GM23338 (cell line): ENCODE data around the gene EP300.

Source experiments
- CREB1 ChIP-seq: fragments of 250-450 bp; sonication (Bioruptor Pico); IDR thresholded peaks from 2 replicates; pipeline ENCODE4 v1.5.0; 2020; ENCODE audit warnings: low read depth, mild to moderate bottlenecking, moderate library complexity
- CTCF ChIP-seq, 2 experiments: fragments of 200-600 bp in 1 of 2; sonication (generic) in 1 of 2; conservative IDR thresholded peaks; 2 replicates each; pipeline versions ENCODE4 v1.5.1 to v1.6.1; 2016 to 2017; ENCODE audit warnings: antibody characterized with exemption in 2 of 2, low read depth in 2 of 2, mild to moderate bottlenecking in 2 of 2, moderate library complexity in 1 of 2
- ETS1 ChIP-seq: IDR thresholded peaks from 2 replicates; pipeline ENCODE4 v1.6.1; 2016; ENCODE audit warnings: antibody characterized with exemption
- EZH2 ChIP-seq: fragments of 200-600 bp; sonication (generic); IDR thresholded peaks from one replicate; pipeline ENCODE4 v1.8.0; 2017; ENCODE audit warnings: antibody characterized with exemption, mild to moderate bottlenecking, low read depth; ENCODE audit not compliant: unreplicated experiment
- EZH2phosphoT487 ChIP-seq: fragments of 200-600 bp; sonication (generic); IDR thresholded peaks from one replicate; pipeline ENCODE4 v1.8.1; 2018; ENCODE audit warnings: antibody characterized with exemption; ENCODE audit not compliant: unreplicated experiment
- JUNB ChIP-seq: IDR thresholded peaks from one replicate; pipeline ENCODE4 v1.6.1; 2016; ENCODE audit warnings: antibody characterized with exemption; ENCODE audit not compliant: unreplicated experiment
- POLR2AphosphoS5 ChIP-seq: IDR thresholded peaks from 2 replicates; pipeline ENCODE4 v1.6.1; 2016; ENCODE audit warnings: antibody characterized with exemption, low read depth
- REST ChIP-seq: IDR thresholded peaks from one replicate; pipeline ENCODE4 v1.6.1; 2018; ENCODE audit warnings: antibody characterized with exemption; ENCODE audit not compliant: unreplicated experiment
- STAT1 ChIP-seq: IDR thresholded peaks from one replicate; pipeline ENCODE4 v1.6.1; 2016; ENCODE audit warnings: antibody characterized with exemption; ENCODE audit not compliant: unreplicated experiment
- ZNF331 ChIP-seq: fragments of 250-450 bp; sonication (Bioruptor Pico); IDR thresholded peaks from 2 replicates; pipeline ENCODE4 v1.5.0; 2020; ENCODE audit warnings: low read depth, mild to moderate bottlenecking, moderate library complexity

GRCh38 chr22:41178425-41178975 is 86.1 kb downstream of the EP300 start:
- TF ChIP-seq REST (no peak), EZH2 (no peak), CTCF (conservative IDR thresholded peaks at IDR 0.05; ENCODE audit: low read depth in 2 of 2) (no peak), STAT1 (no peak), EZH2phosphoT487 (no peak), POLR2AphosphoS5 (no peak), JUNB (no peak), ETS1 (no peak), ZNF331 (CRISPR knock-in tag) (no peak), CREB1 (CRISPR knock-in tag) (no peak)
